ENCODE data around the gene OR10Z1.

GRCh38 chr1:158644449-158644848, 39.4 kb downstream of the OR10Z1 start:
- no peak for TF ChIP-seq EP300 (IDR thresholded peaks at IDR 0.05; ENCODE audit: borderline replicate concordance in 1 of 2, low read depth in 1 of 2, low read length in 1 of 2)
- no peak for TF ChIP-seq POLR2AphosphoS5 (IDR thresholded peaks at IDR 0.05; ENCODE audit: low read depth, low read length)
- no peak for TF ChIP-seq CTCF (IDR thresholded peaks at IDR 0.05)
